Esophagus squamous epithelium (tissue), 4 donors: ENCODE results near the gene PSORS1C1.

Source experiments
- CTCF ChIP-seq, 6 experiments: fragments of 450-650 bp in 4 of 6; fragments of 200-600 bp in 2 of 6; sonication (generic) in 2 of 6; IDR thresholded peaks; one replicate each; pipeline ENCODE4 v1.5.1; 2016 to 2019; ENCODE audit warnings: antibody characterized with exemption in 6 of 6, mild to moderate bottlenecking in 4 of 6, moderate library complexity in 4 of 6
- POLR2A ChIP-seq, 4 donors: fragments of 450-650 bp; IDR thresholded peaks; one replicate each; pipeline ENCODE4 v1.6.1; 2017; ENCODE audit warnings: antibody characterized with exemption in 4 of 4, mild to moderate bottlenecking in 4 of 4, moderate library complexity in 3 of 4

- TF ChIP-seq CTCF (IDR thresholded peaks at IDR 0.05) (no peak), POLR2A (IDR thresholded peaks at IDR 0.05) (no peak)
These were observed 32.7 kb upstream of the PSORS1C1 start for GRCh38 chr6:31081872-31082271.
